ENCODE data around the gene PIP5K1C.

The PIP5K1C gene

DNA sequence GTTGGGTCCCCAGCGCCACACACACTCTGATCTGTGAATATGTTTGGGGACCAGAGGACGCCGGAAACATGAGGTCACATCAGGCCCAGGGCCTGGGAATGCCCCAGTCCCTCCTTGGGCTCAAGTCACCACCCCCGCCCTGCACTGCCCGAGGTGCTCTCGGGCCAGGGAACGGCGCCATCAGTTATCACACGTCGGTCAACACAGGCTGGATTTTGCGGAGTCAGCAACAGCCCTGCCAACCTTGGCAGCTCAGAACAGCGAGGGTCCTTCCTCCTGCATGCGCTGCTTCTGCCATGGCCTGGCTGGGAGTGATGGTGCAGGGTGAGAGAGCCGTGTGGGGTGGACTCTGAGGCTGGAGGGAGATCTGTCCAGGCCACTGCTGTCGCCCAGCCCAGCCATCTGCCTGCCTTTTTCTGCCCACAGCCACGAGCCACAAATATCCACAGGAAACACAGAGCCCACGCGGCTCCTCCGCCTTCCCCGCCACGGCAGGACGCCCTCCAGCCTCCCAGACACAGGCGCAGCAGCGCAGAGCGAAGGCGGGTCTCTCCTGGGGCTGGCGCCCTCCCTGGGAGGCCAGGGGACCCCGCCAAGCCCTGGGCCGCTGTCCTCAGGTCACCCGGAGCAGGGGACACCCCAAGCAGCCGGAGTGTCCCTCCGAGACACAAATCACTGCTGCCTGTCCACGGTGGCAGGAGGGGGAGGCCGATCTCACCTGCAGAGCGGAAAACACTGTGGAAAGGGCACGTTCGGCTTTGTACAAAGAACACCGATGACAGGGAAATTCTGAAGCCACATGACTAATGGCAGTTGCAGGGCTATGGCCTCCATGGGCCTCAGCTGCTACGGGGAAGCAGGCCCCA is 42.0 kb downstream of the PIP5K1C start:
- Histone ChIP-seq H3K4me2 (ENCODE audit: insufficient read depth, low read length) (no peak overlapping the region), H3K79me2 (ENCODE audit: insufficient read depth, low read length) (no peaks in the 10 kb centered on the region), H3K27me3 (ENCODE audit: insufficient read depth, low read length, poor library complexity) (no peaks in the 10 kb centered on the region), H3K36me3 (ENCODE audit: insufficient read depth, low read length) (peaks cover 74% of the 10 kb centered on the region), H4K20me1 (ENCODE audit: insufficient read depth, low read length) (no peaks in the 10 kb centered on the region), H3K4me1 (ENCODE audit: insufficient read depth, low read length) (no peaks in the 10 kb centered on the region), H3K27ac (ENCODE audit: low read length) (no peak overlapping the region), H3K4me3 (ENCODE audit: low read depth in 1 of 2, low read length in 2 of 2) (no peak overlapping the region), H2AFZ (ENCODE audit: low read depth, low read length) (no peak overlapping the region), H3K9me3 (ENCODE audit: insufficient read depth, low read length, severe bottlenecking) (no peaks in the 10 kb centered on the region), H3K9ac (ENCODE audit: low read depth, low read length) (no peak overlapping the region)
- no peak for TF ChIP-seq EZH2 (IDR thresholded peaks at IDR 0.05; ENCODE audit: borderline replicate concordance, low read depth, low read length, severe bottlenecking)
- TF ChIP-seq, protein P1, sequence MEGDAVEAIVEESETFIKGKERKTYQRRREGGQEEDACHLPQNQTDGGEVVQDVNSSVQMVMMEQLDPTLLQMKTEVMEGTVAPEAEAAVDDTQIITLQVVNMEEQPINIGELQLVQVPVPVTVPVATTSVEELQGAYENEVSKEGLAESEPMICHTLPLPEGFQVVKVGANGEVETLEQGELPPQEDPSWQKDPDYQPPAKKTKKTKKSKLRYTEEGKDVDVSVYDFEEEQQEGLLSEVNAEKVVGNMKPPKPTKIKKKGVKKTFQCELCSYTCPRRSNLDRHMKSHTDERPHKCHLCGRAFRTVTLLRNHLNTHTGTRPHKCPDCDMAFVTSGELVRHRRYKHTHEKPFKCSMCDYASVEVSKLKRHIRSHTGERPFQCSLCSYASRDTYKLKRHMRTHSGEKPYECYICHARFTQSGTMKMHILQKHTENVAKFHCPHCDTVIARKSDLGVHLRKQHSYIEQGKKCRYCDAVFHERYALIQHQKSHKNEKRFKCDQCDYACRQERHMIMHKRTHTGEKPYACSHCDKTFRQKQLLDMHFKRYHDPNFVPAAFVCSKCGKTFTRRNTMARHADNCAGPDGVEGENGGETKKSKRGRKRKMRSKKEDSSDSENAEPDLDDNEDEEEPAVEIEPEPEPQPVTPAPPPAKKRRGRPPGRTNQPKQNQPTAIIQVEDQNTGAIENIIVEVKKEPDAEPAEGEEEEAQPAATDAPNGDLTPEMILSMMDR (IDR thresholded peaks at IDR 0.05; ENCODE audit: borderline replicate concordance, extremely low read depth, low read length, poor library complexity, severe bottlenecking) = no peak
- DNase-seq = no peak
- ATAC-seq (ENCODE audit: insufficient read depth, low read depth) = no peak

DNA sequence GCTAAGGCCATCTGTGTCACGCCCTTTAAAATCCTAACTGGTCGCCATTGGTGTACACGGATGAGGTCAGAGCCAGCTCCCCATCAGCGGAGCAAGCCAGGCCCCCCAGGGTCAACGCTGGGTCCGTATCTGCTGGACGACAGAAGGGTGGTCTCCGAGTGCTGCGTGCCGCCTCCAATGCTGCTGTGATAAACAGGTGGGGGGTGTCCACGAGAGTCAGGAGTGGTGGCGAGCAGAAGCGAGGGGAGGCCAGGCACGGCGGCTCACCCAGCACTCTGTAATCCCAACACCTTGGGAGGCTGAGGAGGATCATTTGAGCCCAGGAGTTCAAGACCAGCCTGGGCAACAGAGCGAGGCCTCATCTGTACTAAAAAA is 42.9 kb downstream of the PIP5K1C start:
- no peak overlapping the region for H3K27ac ChIP-seq (ENCODE audit: low read length)
- TF ChIP-seq, protein P1 (IDR thresholded peaks at IDR 0.05; ENCODE audit: borderline replicate concordance, extremely low read depth, low read length, poor library complexity, severe bottlenecking) = no peak
- H4K20me1 ChIP-seq (ENCODE audit: insufficient read depth, low read length) = no peaks in the 10 kb centered on the region
- H3K36me3 ChIP-seq (ENCODE audit: insufficient read depth, low read length) = peaks cover 80% of the 10 kb centered on the region
- H3K4me3 ChIP-seq (ENCODE audit: low read depth in 1 of 2, low read length in 2 of 2) = no peak overlapping the region
- H3K4me2 ChIP-seq (ENCODE audit: insufficient read depth, low read length) = no peak overlapping the region
- no peaks in the 10 kb centered on the region for H3K79me2 ChIP-seq (ENCODE audit: insufficient read depth, low read length)
- ATAC-seq (ENCODE audit: insufficient read depth, low read depth) (no peak), DNase-seq (no peak)
- no peak overlapping the region for H2AFZ ChIP-seq (ENCODE audit: low read depth, low read length)
- no peaks in the 10 kb centered on the region for H3K9me3 ChIP-seq (ENCODE audit: insufficient read depth, low read length, severe bottlenecking)
- H3K4me1 ChIP-seq (ENCODE audit: insufficient read depth, low read length) = no peaks in the 10 kb centered on the region
- H3K9ac ChIP-seq (ENCODE audit: low read depth, low read length) = no peak overlapping the region
- H3K27me3 ChIP-seq (ENCODE audit: insufficient read depth, low read length, poor library complexity) = no peaks in the 10 kb centered on the region

DNA sequence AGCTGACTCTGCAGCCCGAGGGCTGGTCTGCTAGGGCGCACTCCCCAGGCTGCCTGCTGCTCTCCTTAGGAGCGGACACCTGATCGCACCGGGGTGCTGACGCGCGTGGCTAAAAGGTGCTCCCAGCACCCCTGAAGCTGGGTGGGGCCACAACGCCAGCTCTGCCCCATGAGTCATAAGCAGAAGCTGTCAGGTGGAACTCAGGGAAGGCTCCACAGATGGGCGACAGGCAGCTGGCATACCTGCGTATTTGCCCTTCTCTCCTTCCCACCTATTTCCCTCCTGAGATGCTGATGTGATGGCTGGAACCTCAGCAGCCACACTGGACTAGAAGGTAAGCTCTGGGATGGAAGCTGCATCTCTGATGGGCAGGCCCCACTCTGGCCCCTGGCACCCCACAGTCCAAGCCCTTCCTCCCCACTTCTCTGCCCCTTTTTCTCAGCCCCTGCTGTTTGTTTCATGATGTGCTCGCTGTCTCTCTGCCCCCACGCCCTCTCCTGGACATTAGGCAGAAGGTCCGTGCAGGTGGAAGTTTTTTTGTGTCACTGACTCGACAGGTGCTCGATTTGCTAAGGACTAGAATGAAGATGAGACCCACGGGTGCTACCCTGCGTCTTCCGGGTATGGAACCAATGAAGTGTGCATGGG is 43.4 kb downstream of the PIP5K1C start:
- DNase-seq = no peak
- Histone ChIP-seq H2AFZ (ENCODE audit: low read depth, low read length) (no peak overlapping the region), H3K36me3 (ENCODE audit: insufficient read depth, low read length) (peaks cover 78% of the 10 kb centered on the region), H3K79me2 (ENCODE audit: insufficient read depth, low read length) (no peaks in the 10 kb centered on the region), H3K9ac (ENCODE audit: low read depth, low read length) (no peak overlapping the region), H3K27ac (ENCODE audit: low read length) (no peak overlapping the region), H3K4me2 (ENCODE audit: insufficient read depth, low read length) (no peak overlapping the region), H3K9me3 (ENCODE audit: insufficient read depth, low read length, severe bottlenecking) (no peaks in the 10 kb centered on the region), H3K27me3 (ENCODE audit: insufficient read depth, low read length, poor library complexity) (no peaks in the 10 kb centered on the region), H3K4me1 (ENCODE audit: insufficient read depth, low read length) (no peaks in the 10 kb centered on the region), H3K4me3 (ENCODE audit: low read depth in 1 of 2, low read length in 2 of 2) (no peak overlapping the region), H4K20me1 (ENCODE audit: insufficient read depth, low read length) (no peaks in the 10 kb centered on the region)
- TF ChIP-seq, protein P1 (IDR thresholded peaks at IDR 0.05; ENCODE audit: borderline replicate concordance, extremely low read depth, low read length, poor library complexity, severe bottlenecking) = peak; percentile 4
- TF ChIP-seq EZH2 (IDR thresholded peaks at IDR 0.05; ENCODE audit: borderline replicate concordance, low read depth, low read length, severe bottlenecking) = no peak
- no peak for ATAC-seq (ENCODE audit: insufficient read depth, low read depth)
